Astrocyte (in vitro differentiated cells and primary cell): Measurements from ENCODE around the gene HSD11B2. TPM values are rescaled to one million over a fixed set of nuclear protein-coding genes. Genes with fewer than 3 reads are reported as not detected.

Experiments used
- DNase-seq: peaks from one replicate; pipeline ENCODE4 v3.0.0-alpha.2; 2010; ENCODE audit warnings: low read depth
- FAIRE-seq: peaks from 2 replicates; lab custom pipeline; 2011; peaks lifted over from hg19 to GRCh38; lab: Jason Lieb, UNC
- H2AFZ ChIP-seq: 2 replicates; pipeline ENCODE4 v1.6.0; 2012; ENCODE audit warnings: low read depth, low read length, inconsistent platforms
- H3K27ac ChIP-seq: 2 replicates; pipeline ENCODE4 v1.5.1; 2011; ENCODE audit warnings: low read depth, low read length, inconsistent platforms
- H3K27me3 ChIP-seq: 2 replicates; pipeline ENCODE4 v1.6.0; 2011; ENCODE audit warnings: low read length, inconsistent platforms; ENCODE audit not compliant: insufficient read depth
- H3K36me3 ChIP-seq: 2 replicates; pipeline ENCODE4 v1.5.1; 2011; ENCODE audit warnings: low read length, inconsistent platforms; ENCODE audit not compliant: insufficient read depth
- H3K4me1 ChIP-seq: 2 replicates; pipeline ENCODE4 v1.5.1; 2011; ENCODE audit warnings: low read length, inconsistent platforms; ENCODE audit not compliant: insufficient read depth
- H3K4me2 ChIP-seq: 2 replicates; pipeline ENCODE4 v1.6.0; 2012; ENCODE audit warnings: low read length, inconsistent platforms
- H3K4me3 ChIP-seq: 2 replicates; pipeline ENCODE4 v1.5.1; 2011; ENCODE audit warnings: low read depth, mild to moderate bottlenecking, low read length, inconsistent platforms; ENCODE audit not compliant: insufficient read depth
- H3K79me2 ChIP-seq: 2 replicates; pipeline ENCODE4 v1.6.0; 2012; ENCODE audit warnings: mild to moderate bottlenecking, low read length, inconsistent platforms; ENCODE audit not compliant: insufficient read depth
- H3K9ac ChIP-seq: 2 replicates; pipeline ENCODE4 v1.6.0; 2012; ENCODE audit warnings: mild to moderate bottlenecking, low read length, inconsistent platforms
- H3K9me3 ChIP-seq: 2 replicates; pipeline ENCODE4 v1.5.1; 2012; ENCODE audit warnings: low read depth, mild to moderate bottlenecking, low read length, inconsistent platforms; ENCODE audit not compliant: insufficient read depth
- H4K20me1 ChIP-seq: 2 replicates; pipeline ENCODE4 v1.6.0; 2012; ENCODE audit warnings: low read length, inconsistent platforms; ENCODE audit not compliant: insufficient read depth
- H3K27ac Mint-ChIP-seq: one replicate; pipeline ENCODE4 v1.8.0; 2021; ENCODE audit warnings: mild to moderate bottlenecking, mixed read lengths; ENCODE audit not compliant: unreplicated experiment
- H3K27me3 Mint-ChIP-seq: one replicate; pipeline ENCODE4 v1.8.0; 2021; ENCODE audit warnings: low read depth, mixed read lengths; ENCODE audit not compliant: unreplicated experiment
- H3K36me3 Mint-ChIP-seq: one replicate; pipeline ENCODE4 v1.8.0; 2021; ENCODE audit warnings: low read depth, mixed read lengths; ENCODE audit not compliant: unreplicated experiment
- H3K4me1 Mint-ChIP-seq: one replicate; pipeline ENCODE4 v1.8.0; 2021; ENCODE audit warnings: low read depth, mixed read lengths; ENCODE audit not compliant: unreplicated experiment
- H3K4me3 Mint-ChIP-seq: one replicate; pipeline ENCODE4 v1.8.0; 2021; ENCODE audit warnings: mild to moderate bottlenecking, moderate library complexity, mixed read lengths; ENCODE audit not compliant: unreplicated experiment
- H3K9me3 Mint-ChIP-seq: one replicate; pipeline ENCODE4 v1.8.0; 2021; ENCODE audit warnings: mild to moderate bottlenecking, mixed read lengths; ENCODE audit not compliant: unreplicated experiment
- EZH2 ChIP-seq: IDR thresholded peaks from 2 replicates; pipeline ENCODE4 v1.6.1; 2012; ENCODE audit warnings: mild to moderate bottlenecking, low read length, inconsistent platforms; ENCODE audit not compliant: insufficient read depth
- total RNA-seq: library from RNA; stranded (reverse); gene quantifications from 2 replicates; pipeline ENCODE4 v1.2.1, GENCODE V29; 2021
- TF ChIP-seq, protein P1 (sequence below): IDR thresholded peaks from 2 replicates; pipeline ENCODE4 v1.5.1; 2011; ENCODE audit warnings: low read depth, mild to moderate bottlenecking, inconsistent platforms, low read length, moderate library complexity; ENCODE audit not compliant: insufficient read depth

Gene HSD11B2
- total RNA-seq, 1 donor from 2014 or later, result not detected

DNA sequence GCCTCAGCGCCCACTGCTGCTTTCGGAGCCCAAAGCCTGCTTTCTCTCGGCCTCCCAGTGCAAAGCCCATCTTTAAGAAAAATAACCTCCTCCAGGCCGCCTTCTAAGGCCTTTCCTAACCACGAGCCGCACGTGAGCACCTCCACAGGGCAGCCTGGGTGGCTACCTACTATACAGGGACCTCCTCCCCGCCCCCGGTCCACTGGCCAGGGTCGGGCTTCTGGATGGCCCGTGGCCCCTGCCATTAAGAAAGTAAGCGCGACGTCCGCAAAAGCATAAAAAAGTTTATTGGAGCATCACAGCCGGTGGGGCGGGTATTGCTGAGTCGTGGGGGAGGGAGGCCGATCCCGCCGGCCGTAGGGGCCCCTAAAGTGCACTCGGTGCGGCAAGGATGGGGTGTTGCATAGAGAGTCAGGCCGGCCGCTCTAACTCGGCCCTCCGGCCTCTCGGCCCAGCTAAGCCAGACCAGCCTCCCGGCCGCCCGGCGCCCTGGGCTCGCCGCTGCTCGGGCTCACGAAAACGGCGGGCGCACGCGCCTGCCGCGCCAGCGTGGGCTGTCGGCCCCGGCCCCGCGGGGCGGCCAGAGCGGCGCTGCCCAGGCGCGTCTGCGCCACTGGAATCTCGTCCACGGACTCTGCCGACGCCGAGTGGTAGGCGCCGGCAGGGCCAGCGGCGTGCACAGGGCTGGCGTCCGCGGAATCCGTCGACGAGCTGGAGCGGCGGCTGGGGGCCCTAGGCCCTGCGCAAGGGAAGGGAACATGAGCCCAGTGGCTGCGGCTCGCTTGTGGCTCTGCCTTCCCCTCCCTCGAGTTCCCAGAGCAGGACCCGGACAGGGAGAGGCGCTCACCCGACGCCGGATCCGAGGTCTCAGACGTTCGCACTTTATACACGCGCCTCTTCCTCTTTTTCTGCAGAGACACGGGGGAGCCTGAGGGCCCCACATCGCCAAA lies 36.5 kb upstream of the HSD11B2 start:
- Mint-ChIP-seq H3K4me1 (no peaks in the 10 kb centered on the region), H3K27me3 (peaks cover 46% of the 10 kb centered on the region), H3K27ac (no peak overlapping the region), H3K9me3 (peaks cover 2% of the 10 kb centered on the region), H3K36me3 (peaks cover 2% of the 10 kb centered on the region), H3K4me3 (no peak overlapping the region)
- DNase-seq (no peak), FAIRE-seq (no peak)
- peak; percentile 76 for TF ChIP-seq EZH2
- TF ChIP-seq, protein P1, sequence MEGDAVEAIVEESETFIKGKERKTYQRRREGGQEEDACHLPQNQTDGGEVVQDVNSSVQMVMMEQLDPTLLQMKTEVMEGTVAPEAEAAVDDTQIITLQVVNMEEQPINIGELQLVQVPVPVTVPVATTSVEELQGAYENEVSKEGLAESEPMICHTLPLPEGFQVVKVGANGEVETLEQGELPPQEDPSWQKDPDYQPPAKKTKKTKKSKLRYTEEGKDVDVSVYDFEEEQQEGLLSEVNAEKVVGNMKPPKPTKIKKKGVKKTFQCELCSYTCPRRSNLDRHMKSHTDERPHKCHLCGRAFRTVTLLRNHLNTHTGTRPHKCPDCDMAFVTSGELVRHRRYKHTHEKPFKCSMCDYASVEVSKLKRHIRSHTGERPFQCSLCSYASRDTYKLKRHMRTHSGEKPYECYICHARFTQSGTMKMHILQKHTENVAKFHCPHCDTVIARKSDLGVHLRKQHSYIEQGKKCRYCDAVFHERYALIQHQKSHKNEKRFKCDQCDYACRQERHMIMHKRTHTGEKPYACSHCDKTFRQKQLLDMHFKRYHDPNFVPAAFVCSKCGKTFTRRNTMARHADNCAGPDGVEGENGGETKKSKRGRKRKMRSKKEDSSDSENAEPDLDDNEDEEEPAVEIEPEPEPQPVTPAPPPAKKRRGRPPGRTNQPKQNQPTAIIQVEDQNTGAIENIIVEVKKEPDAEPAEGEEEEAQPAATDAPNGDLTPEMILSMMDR, result no peak
- Histone ChIP-seq H3K27me3 (peaks cover 3% of the 10 kb centered on the region), H3K79me2 (no peaks in the 10 kb centered on the region), H3K27ac (no peak overlapping the region), H3K4me1 (peaks cover 23% of the 10 kb centered on the region), H2AFZ (peak overlapping the region; percentile 42), H3K9me3 (no peaks in the 10 kb centered on the region), H3K9ac (peak overlapping the region; percentile 75), H3K4me2 (peak overlapping the region; percentile 82), H3K4me3 (no peak overlapping the region), H4K20me1 (no peaks in the 10 kb centered on the region), H3K36me3 (no peaks in the 10 kb centered on the region)

DNA sequence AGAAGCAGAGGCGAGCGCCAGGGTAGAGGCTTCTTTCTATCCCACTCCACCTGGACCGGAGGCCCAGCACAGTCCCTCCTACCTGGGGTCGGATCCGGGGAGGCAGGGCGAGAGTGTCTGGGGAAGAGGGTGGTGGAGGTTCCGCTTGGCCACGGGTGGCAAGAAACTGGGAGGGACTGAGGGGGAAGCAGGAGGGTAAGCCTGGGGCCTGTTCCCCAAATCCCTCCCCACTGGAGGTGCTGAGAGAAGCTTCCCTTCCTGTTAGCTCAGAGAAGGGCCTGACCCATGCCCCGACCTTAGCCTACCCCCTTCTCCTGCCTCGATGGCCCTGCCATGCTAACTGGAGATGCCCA lies 35.8 kb upstream of the HSD11B2 start:
- no peaks in the 10 kb centered on the region for H3K9me3 ChIP-seq
- no peaks in the 10 kb centered on the region for H3K4me1 Mint-ChIP-seq
- H3K36me3 ChIP-seq, result no peaks in the 10 kb centered on the region
- no peaks in the 10 kb centered on the region for H3K79me2 ChIP-seq
- peaks cover 2% of the 10 kb centered on the region for H3K36me3 Mint-ChIP-seq
- H3K4me3 ChIP-seq, result no peak overlapping the region
- no peak overlapping the region for H3K4me2 ChIP-seq
- peaks cover 3% of the 10 kb centered on the region for H3K27me3 ChIP-seq
- H3K4me1 ChIP-seq, result peaks cover 25% of the 10 kb centered on the region
- no peak overlapping the region for H3K27ac ChIP-seq
- TF ChIP-seq, protein P1, result no peak
- TF ChIP-seq EZH2, result no peak
- FAIRE-seq (no peak), DNase-seq (no peak)
- no peak overlapping the region for H3K27ac Mint-ChIP-seq
- peaks cover 4% of the 10 kb centered on the region for H4K20me1 ChIP-seq
- H3K9me3 Mint-ChIP-seq, result peaks cover 2% of the 10 kb centered on the region
- peaks cover 42% of the 10 kb centered on the region for H3K27me3 Mint-ChIP-seq
- H3K9ac ChIP-seq, result no peak overlapping the region
- no peak overlapping the region for H3K4me3 Mint-ChIP-seq
- H2AFZ ChIP-seq, result no peak overlapping the region
